GM23338 (cell line): ENCODE data around the gene MDH1. TPM values are rescaled to one million over a fixed set of nuclear protein-coding genes. Genes with fewer than 3 reads are reported as not detected.

Experiments used
- ATAC-seq: fragments of 200-7000 bp; cut with Tn5 transposase; 3 replicates; pipeline ENCODE4 v1.9.1; 2020
- DNase-seq: peaks from one replicate; pipeline ENCODE4 v3.0.0-alpha.2; 2015; ENCODE audit warnings: low spot score
- H2AFZ ChIP-seq: fragments of 200-600 bp; sonication (generic); 2 replicates; pipeline ENCODE4 v1.8.0; 2016; ENCODE audit warnings: antibody characterized with exemption, mild to moderate bottlenecking, moderate library complexity
- H3F3A ChIP-seq: fragments of 200-600 bp; sonication (generic); replicated peaks from 2 replicates; pipeline ENCODE4 v1.8.0; 2017; ENCODE audit warnings: antibody characterized with exemption, mixed run types, low read depth
- H3K27ac ChIP-seq: fragments of 200-600 bp; sonication (generic); 2 replicates; pipeline ENCODE4 v1.6.1; 2016; ENCODE audit warnings: low read depth
- H3K27me3 ChIP-seq: fragments of 200-600 bp; sonication (generic); 2 replicates; pipeline ENCODE4 v1.8.0; 2016; ENCODE audit warnings: mild to moderate bottlenecking, mixed run types, moderate library complexity; ENCODE audit not compliant: insufficient read depth
- H3K36me3 ChIP-seq: fragments of 200-600 bp; sonication (generic); 2 replicates; pipeline ENCODE4 v1.8.0; 2016; ENCODE audit warnings: mild to moderate bottlenecking; ENCODE audit not compliant: insufficient read depth
- H3K4me1 ChIP-seq: fragments of 200-600 bp; sonication (generic); 2 replicates; pipeline ENCODE4 v1.8.0; 2016; ENCODE audit warnings: mild to moderate bottlenecking, moderate library complexity; ENCODE audit not compliant: insufficient read depth
- H3K4me2 ChIP-seq: fragments of 200-600 bp; sonication (generic); 2 replicates; pipeline ENCODE4 v1.7.1; 2017; ENCODE audit warnings: mixed run types
- H3K4me3 ChIP-seq: fragments of 200-600 bp; sonication (generic); 2 replicates; pipeline ENCODE4 v1.6.1; 2016; ENCODE audit warnings: mixed run types
- H3K79me2 ChIP-seq: fragments of 200-600 bp; sonication (generic); replicated peaks from 2 replicates; pipeline ENCODE4 v1.8.0; 2017; ENCODE audit warnings: mild to moderate bottlenecking; ENCODE audit not compliant: insufficient read depth
- H3K9me2 ChIP-seq: fragments of 200-600 bp; sonication (generic); 2 replicates; pipeline ENCODE4 v1.8.0; 2017; ENCODE audit not compliant: insufficient read depth
- H4K20me1 ChIP-seq: fragments of 200-600 bp; sonication (generic); replicated peaks from 2 replicates; pipeline ENCODE4 v1.8.0; 2017; ENCODE audit warnings: mild to moderate bottlenecking; ENCODE audit not compliant: insufficient read depth
- H3K27ac Mint-ChIP-seq: 2 replicates; pipeline ENCODE4 v1.8.0; 2020; ENCODE audit warnings: inconsistent platforms, mild to moderate bottlenecking, moderate library complexity, mixed read lengths
- H3K27me3 Mint-ChIP-seq: 3 replicates; pipeline ENCODE4 v1.8.0; 2022; ENCODE audit warnings: low read depth, mild to moderate bottlenecking, moderate library complexity, mixed read lengths, inconsistent platforms; ENCODE audit not compliant: insufficient read depth, poor library complexity
- H3K36me3 Mint-ChIP-seq: 3 replicates; pipeline ENCODE4 v1.8.0; 2021; ENCODE audit warnings: low read depth, mild to moderate bottlenecking, inconsistent platforms, moderate library complexity, mixed read lengths
- H3K4me1 Mint-ChIP-seq: 3 replicates; pipeline ENCODE4 v1.8.0; 2020; ENCODE audit warnings: mild to moderate bottlenecking, inconsistent platforms, mixed read lengths
- H3K4me3 Mint-ChIP-seq: 3 replicates; pipeline ENCODE4 v1.8.0; 2021; ENCODE audit warnings: moderate library complexity, mild to moderate bottlenecking, inconsistent platforms, mixed read lengths
- H3K9me3 Mint-ChIP-seq: 3 replicates; pipeline ENCODE4 v1.8.0; 2020; ENCODE audit warnings: moderate library complexity, mild to moderate bottlenecking, inconsistent platforms, mixed read lengths
- EZH2phosphoT487 ChIP-seq: fragments of 200-600 bp; sonication (generic); IDR thresholded peaks from one replicate; pipeline ENCODE4 v1.8.1; 2018; ENCODE audit warnings: antibody characterized with exemption; ENCODE audit not compliant: unreplicated experiment
- NANOG ChIP-seq: IDR thresholded peaks from 2 replicates; pipeline ENCODE4 v1.6.1; 2016; ENCODE audit warnings: antibody characterized with exemption, borderline replicate concordance
- POLR2AphosphoS5 ChIP-seq: IDR thresholded peaks from 2 replicates; pipeline ENCODE4 v1.6.1; 2016; ENCODE audit warnings: antibody characterized with exemption, low read depth
- STAT1 ChIP-seq: IDR thresholded peaks from one replicate; pipeline ENCODE4 v1.6.1; 2016; ENCODE audit warnings: antibody characterized with exemption; ENCODE audit not compliant: unreplicated experiment
- ZNF114 ChIP-seq: fragments of 250-450 bp; sonication (Bioruptor Pico); IDR thresholded peaks from 2 replicates; pipeline ENCODE4 v1.5.0; 2020; ENCODE audit warnings: mild to moderate bottlenecking, moderate library complexity
- ZNF331 ChIP-seq: fragments of 250-450 bp; sonication (Bioruptor Pico); IDR thresholded peaks from 2 replicates; pipeline ENCODE4 v1.5.0; 2020; ENCODE audit warnings: low read depth, mild to moderate bottlenecking, moderate library complexity
- polyA plus RNA-seq: library from polyadenylated mRNA; unstranded; fragments of >200 nt; fragmentation: Nextera tagmentation; extraction: Ambion mirVana; gene quantifications from 2 replicates; pipeline ENCODE4 v1.2.1, GENCODE V29; 2016
- total RNA-seq: library from RNA; depleted of rRNA; stranded (reverse); fragments of >200 nt; shearing (Covaris generic); gene quantifications from 2 replicates; pipeline ENCODE4 v1.2.3, GENCODE V29; 2014; rRNA removed
- TF ChIP-seq, protein P1 (sequence below): IDR thresholded peaks from 2 replicates; pipeline ENCODE4 v1.6.1; 2016; ENCODE audit warnings: antibody characterized with exemption

The MDH1 gene
- total and polyA plus RNA-seq, 2 experiments from 2014 or later = 275 to 503 TPM

GRCh38 chr2:63654959-63655358 lies 66.2 kb downstream of the MDH1 start:
- Mint-ChIP-seq H3K27me3 (no peaks in the 10 kb centered on the region), H3K9me3 (peaks cover 8% of the 10 kb centered on the region), H3K36me3 (peaks cover 9% of the 10 kb centered on the region; the same call in 2 of the 3 replicates), H3K4me1 (no peaks in the 10 kb centered on the region), H3K4me3 (no peak overlapping the region), H3K27ac (no peak overlapping the region)
- Histone ChIP-seq H3K4me3 (no peak overlapping the region), H3F3A (no peaks in the 10 kb centered on the region), H3K27me3 (no peaks in the 10 kb centered on the region), H3K27ac (no peak overlapping the region), H2AFZ (no peak overlapping the region), H3K36me3 (no peaks in the 10 kb centered on the region), H4K20me1 (no peaks in the 10 kb centered on the region), H3K9me2 (peaks cover 13% of the 10 kb centered on the region; the same call in 1 of the 2 replicates), H3K4me1 (no peaks in the 10 kb centered on the region; the same call in 1 of the 2 replicates), H3K79me2 (no peaks in the 10 kb centered on the region), H3K4me2 (no peak overlapping the region)
- DNase-seq (no peak), ATAC-seq (no peak)
- no peak for TF ChIP-seq ZNF331 (CRISPR knock-in tag)
- no peak for TF ChIP-seq EZH2phosphoT487
- TF ChIP-seq, protein P1, sequence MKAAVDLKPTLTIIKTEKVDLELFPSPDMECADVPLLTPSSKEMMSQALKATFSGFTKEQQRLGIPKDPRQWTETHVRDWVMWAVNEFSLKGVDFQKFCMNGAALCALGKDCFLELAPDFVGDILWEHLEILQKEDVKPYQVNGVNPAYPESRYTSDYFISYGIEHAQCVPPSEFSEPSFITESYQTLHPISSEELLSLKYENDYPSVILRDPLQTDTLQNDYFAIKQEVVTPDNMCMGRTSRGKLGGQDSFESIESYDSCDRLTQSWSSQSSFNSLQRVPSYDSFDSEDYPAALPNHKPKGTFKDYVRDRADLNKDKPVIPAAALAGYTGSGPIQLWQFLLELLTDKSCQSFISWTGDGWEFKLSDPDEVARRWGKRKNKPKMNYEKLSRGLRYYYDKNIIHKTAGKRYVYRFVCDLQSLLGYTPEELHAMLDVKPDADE = no peak
- TF ChIP-seq ZNF114 (CRISPR knock-in tag) = no peak
- TF ChIP-seq NANOG = no peak
- no peak for TF ChIP-seq POLR2AphosphoS5
- no peak for TF ChIP-seq STAT1

Other genes with a start within 250 kb of the MDH1 start
- 13.0 and 20.4 TPM in 2 replicates for gene WDPCP, start 486 bp upstream of the MDH1 start, total RNA-seq
- gene WDPCP, start 486 bp upstream of the MDH1 start, polyA plus RNA-seq = 8.8 and 10.7 TPM in 2 replicates